Fibroblast of lung (primary cell): ENCODE results near the gene CNTFR.

ENCODE experiments used
- EZH2 ChIP-seq: IDR thresholded peaks from 2 replicates; pipeline ENCODE4 v1.5.1; 2012; ENCODE audit warnings: low read length, control low read depth, mild to moderate bottlenecking; ENCODE audit errors: missing control alignments
- TF ChIP-seq, protein P1 (sequence below), 2 donors: IDR thresholded peaks in 1 of 2; conservative IDR thresholded peaks in 1 of 2; 1 replicate in 1 of 2; 2 replicates in 1 of 2; pipeline ENCODE4 v1.5.1; 2011 to 2012; ENCODE audit warnings: low read length in 2 of 2, control low read depth in 1 of 2, inconsistent platforms in 1 of 2, low read depth in 1 of 2, mild to moderate bottlenecking in 1 of 2

- TF ChIP-seq, protein P1, sequence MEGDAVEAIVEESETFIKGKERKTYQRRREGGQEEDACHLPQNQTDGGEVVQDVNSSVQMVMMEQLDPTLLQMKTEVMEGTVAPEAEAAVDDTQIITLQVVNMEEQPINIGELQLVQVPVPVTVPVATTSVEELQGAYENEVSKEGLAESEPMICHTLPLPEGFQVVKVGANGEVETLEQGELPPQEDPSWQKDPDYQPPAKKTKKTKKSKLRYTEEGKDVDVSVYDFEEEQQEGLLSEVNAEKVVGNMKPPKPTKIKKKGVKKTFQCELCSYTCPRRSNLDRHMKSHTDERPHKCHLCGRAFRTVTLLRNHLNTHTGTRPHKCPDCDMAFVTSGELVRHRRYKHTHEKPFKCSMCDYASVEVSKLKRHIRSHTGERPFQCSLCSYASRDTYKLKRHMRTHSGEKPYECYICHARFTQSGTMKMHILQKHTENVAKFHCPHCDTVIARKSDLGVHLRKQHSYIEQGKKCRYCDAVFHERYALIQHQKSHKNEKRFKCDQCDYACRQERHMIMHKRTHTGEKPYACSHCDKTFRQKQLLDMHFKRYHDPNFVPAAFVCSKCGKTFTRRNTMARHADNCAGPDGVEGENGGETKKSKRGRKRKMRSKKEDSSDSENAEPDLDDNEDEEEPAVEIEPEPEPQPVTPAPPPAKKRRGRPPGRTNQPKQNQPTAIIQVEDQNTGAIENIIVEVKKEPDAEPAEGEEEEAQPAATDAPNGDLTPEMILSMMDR (conservative IDR thresholded peaks at IDR 0.05 in 1 of 2, IDR thresholded peaks at IDR 0.05 in 1 of 2; ENCODE audit: low read depth in 1 of 2, low read length in 2 of 2), result no peak
- no peak for TF ChIP-seq EZH2
Observed at GRCh38 chr9:34568133-34568532, 21.4 kb downstream of the CNTFR start.
